ENCODE measurements around the gene DHRS2. TPM values are rescaled to one million over a fixed set of nuclear protein-coding genes. Genes with fewer than 3 reads are reported as not detected.

The DHRS2 gene
- total and polyA plus RNA-seq, 2 of the 13 experiments (the other 11 are each of a cell fraction or from before 2014, with no cell fraction given) = 1,621 to 3,021 TPM

DNA sequence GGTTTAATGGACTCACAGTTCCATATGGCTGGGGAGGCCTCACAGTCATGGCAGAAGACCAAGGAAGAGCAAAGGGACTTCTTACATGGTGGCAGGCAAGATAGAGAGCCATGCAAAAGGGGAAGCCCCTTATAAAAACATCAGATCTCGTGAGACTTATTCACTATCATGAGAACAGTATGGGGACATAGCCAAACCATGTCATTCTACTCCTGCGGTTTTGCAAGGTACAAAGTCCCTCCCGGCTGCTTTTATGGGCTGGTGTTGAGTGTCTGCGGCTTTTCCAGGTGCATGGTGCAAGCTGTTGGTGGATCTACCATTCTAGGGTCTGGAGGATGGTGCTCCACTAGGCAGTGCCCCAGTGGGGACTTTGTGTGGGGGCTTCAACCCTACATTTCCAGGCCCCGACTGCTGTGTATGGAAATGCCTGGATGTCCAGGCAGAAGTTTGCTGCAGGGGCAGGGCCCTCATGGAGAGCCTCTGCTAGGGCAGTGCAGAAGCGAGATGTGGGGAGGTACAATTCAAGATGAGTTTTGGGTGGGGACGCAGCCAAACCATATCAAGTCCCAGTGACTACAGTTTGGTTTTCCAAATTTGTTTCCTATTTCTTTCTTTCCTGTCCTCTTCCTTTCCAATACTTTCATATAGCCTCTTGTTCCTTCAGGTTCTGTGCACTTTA is 26.6 kb upstream of the DHRS2 start (continued):
- TF ChIP-seq ZNF768 (CRISPR knock-in tag; IDR thresholded peaks at IDR 0.05) (peak; percentile 47; the same call in 1 of the 2 replicates), HMGXB4 (CRISPR knock-in tag; IDR thresholded peaks at IDR 0.05; ENCODE audit: borderline replicate concordance in 1 of 2, low read depth in 1 of 2) (peak; percentile 17 to 81; a peak in 1 of 4 replicates), ZC3H4 (CRISPR knock-in tag; IDR thresholded peaks at IDR 0.05; ENCODE audit: borderline replicate concordance) (peak; percentile 70), ZNF691 (CRISPR knock-in tag; IDR thresholded peaks at IDR 0.05; ENCODE audit: borderline replicate concordance, low read depth) (peak; percentile 51; the same call in 1 of the 2 replicates), NFYC (CRISPR knock-in tag; IDR thresholded peaks at IDR 0.05) (peak; percentile 39; the same call in 1 of the 2 replicates), CHD2 (IDR thresholded peaks at IDR 0.05; ENCODE audit: low read depth, low read length) (peak; percentile 85), KAT8 (CRISPR knock-in tag; IDR thresholded peaks at IDR 0.05) (peak; percentile 86), ZSCAN12 (CRISPR knock-in tag; IDR thresholded peaks at IDR 0.05) (0 out of 2 replicates have a peak, but pooled peaks have one; percentile 21), YEATS4 (CRISPR knock-in tag; IDR thresholded peaks at IDR 0.05; ENCODE audit: borderline replicate concordance) (peak; percentile 74; the same call in 1 of the 2 replicates), ZBTB43 (CRISPR knock-in tag; conservative IDR thresholded peaks at IDR 0.05) (peak; percentile 70; the same call in 1 of the 2 replicates), ZNF441 (CRISPR knock-in tag; IDR thresholded peaks at IDR 0.05; ENCODE audit: borderline replicate concordance) (peak; percentile 69; the same call in 1 of the 2 replicates), HMG20A (CRISPR knock-in tag; IDR thresholded peaks at IDR 0.05; ENCODE audit: borderline replicate concordance) (peak; percentile 63; the same call in 1 of the 2 replicates), SOX13 (IDR thresholded peaks at IDR 0.05) (peak; percentile 75), SOX13 (CRISPR knock-in tag; conservative IDR thresholded peaks at IDR 0.05 in 1 of 2, IDR thresholded peaks at IDR 0.05 in 1 of 2) (peak in 1 of 2 experiments; percentile 82; a peak in 2 of 4 replicates), SKI (IDR thresholded peaks at IDR 0.05; ENCODE audit: partially characterized antibody) (peak; percentile 91), ZSCAN25 (CRISPR knock-in tag; IDR thresholded peaks at IDR 0.05) (0 out of 2 replicates have a peak, but pooled peaks have one; percentile 55)
- TF ChIP-seq, protein P1, sequence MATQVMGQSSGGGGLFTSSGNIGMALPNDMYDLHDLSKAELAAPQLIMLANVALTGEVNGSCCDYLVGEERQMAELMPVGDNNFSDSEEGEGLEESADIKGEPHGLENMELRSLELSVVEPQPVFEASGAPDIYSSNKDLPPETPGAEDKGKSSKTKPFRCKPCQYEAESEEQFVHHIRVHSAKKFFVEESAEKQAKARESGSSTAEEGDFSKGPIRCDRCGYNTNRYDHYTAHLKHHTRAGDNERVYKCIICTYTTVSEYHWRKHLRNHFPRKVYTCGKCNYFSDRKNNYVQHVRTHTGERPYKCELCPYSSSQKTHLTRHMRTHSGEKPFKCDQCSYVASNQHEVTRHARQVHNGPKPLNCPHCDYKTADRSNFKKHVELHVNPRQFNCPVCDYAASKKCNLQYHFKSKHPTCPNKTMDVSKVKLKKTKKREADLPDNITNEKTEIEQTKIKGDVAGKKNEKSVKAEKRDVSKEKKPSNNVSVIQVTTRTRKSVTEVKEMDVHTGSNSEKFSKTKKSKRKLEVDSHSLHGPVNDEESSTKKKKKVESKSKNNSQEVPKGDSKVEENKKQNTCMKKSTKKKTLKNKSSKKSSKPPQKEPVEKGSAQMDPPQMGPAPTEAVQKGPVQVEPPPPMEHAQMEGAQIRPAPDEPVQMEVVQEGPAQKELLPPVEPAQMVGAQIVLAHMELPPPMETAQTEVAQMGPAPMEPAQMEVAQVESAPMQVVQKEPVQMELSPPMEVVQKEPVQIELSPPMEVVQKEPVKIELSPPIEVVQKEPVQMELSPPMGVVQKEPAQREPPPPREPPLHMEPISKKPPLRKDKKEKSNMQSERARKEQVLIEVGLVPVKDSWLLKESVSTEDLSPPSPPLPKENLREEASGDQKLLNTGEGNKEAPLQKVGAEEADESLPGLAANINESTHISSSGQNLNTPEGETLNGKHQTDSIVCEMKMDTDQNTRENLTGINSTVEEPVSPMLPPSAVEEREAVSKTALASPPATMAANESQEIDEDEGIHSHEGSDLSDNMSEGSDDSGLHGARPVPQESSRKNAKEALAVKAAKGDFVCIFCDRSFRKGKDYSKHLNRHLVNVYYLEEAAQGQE (IDR thresholded peaks at IDR 0.05; ENCODE audit: borderline replicate concordance in 1 of 2, low read depth in 1 of 2, low read length in 2 of 2) = 0 out of 4 replicates have a peak, but pooled peaks of 1 of the 2 experiments have one; percentile 6
- TF ChIP-seq, protein P2, sequence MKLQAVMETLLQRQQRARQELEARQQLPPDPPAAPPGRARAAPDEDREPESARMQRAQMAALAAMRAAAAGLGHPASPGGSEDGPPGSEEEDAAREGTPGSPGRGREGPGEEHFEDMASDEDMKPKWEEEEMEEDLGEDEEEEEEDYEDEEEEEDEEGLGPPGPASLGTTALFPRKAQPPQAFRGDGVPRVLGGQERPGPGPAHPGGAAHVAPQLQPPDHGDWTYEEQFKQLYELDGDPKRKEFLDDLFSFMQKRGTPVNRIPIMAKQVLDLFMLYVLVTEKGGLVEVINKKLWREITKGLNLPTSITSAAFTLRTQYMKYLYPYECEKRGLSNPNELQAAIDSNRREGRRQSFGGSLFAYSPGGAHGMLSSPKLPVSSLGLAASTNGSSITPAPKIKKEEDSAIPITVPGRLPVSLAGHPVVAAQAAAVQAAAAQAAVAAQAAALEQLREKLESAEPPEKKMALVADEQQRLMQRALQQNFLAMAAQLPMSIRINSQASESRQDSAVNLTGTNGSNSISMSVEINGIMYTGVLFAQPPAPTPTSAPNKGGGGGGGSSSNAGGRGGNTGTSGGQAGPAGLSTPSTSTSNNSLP (IDR thresholded peaks at IDR 0.05; ENCODE audit: low read depth, low read length) = peak; percentile 89

All from HepG2 (cell line).